Tibial artery (tissue), 4 donors: Measurements from ENCODE around the gene MIEF1.
A peak's percentile ranks its signal among the peaks of the same experiment; 100 is the strongest.

Experiments
- DNase-seq, 2 donors: peaks; one replicate each; pipeline ENCODE4 v3.0.0-alpha.2; 2019
- H3K27ac ChIP-seq, 2 donors: fragments of 200-600 bp; sonication (generic) in 1 of 2; 1 replicate in 1 of 2; 2 replicates in 1 of 2; pipeline ENCODE4 v1.5.1; 2018 to 2019; ENCODE audit warnings: mild to moderate bottlenecking in 1 of 2
- H3K27me3 ChIP-seq, 2 donors: fragments of 200-600 bp; sonication (generic) in 1 of 2; one replicate each; pipeline versions ENCODE4 v1.5.1 to v1.6.0; 2016 to 2019
- H3K36me3 ChIP-seq, 3 donors: fragments of 200-600 bp; sonication (generic) in 2 of 3; one replicate each; pipeline ENCODE4 v1.5.1; 2016 to 2019; ENCODE audit warnings: mild to moderate bottlenecking in 2 of 3
- H3K4me1 ChIP-seq, 4 donors: fragments of 200-600 bp; sonication (generic) in 2 of 4; 1 replicate in 3 of 4; 2 replicates in 1 of 4; pipeline ENCODE4 v1.5.1; 2016 to 2019
- H3K4me3 ChIP-seq, 2 donors: fragments of 200-600 bp; sonication (generic) in 1 of 2; 1 replicate in 1 of 2; 2 replicates in 1 of 2; pipeline ENCODE4 v1.5.1; 2018 to 2019; ENCODE audit warnings: mild to moderate bottlenecking in 2 of 2
- H3K9me3 ChIP-seq, 3 donors: fragments of 200-600 bp; sonication (generic) in 1 of 3; one replicate each; pipeline ENCODE4 v1.5.1; 2016 to 2019
- CTCF ChIP-seq, 2 experiments: fragments of 200-600 bp in 1 of 2; fragments of 450-650 bp in 1 of 2; IDR thresholded peaks; one replicate each; pipeline ENCODE4 v1.5.1; 2017 to 2019; ENCODE audit warnings: antibody characterized with exemption in 2 of 2, mild to moderate bottlenecking in 1 of 2, moderate library complexity in 1 of 2
- intact Hi-C: fragments of 100-400 bp; cut with DNase I; formaldehyde crosslinking; loops from one replicate; pipeline ENCODE4 v1.15.0; 2023; ENCODE audit warnings: low total_unique reads

MIEF1 gene

GRCh38 chr22:39512026-39512425, 9.9 kb downstream of the MIEF1 start:
- no peak for DNase-seq
- H3K27me3 ChIP-seq, result no peaks in the 10 kb centered on the region
- no peaks in the 10 kb centered on the region for H3K4me1 ChIP-seq
- TF ChIP-seq CTCF (IDR thresholded peaks at IDR 0.05), result no peak
- H3K27ac ChIP-seq, result no peak overlapping the region
- H3K4me3 ChIP-seq, result no peak overlapping the region
- H3K9me3 ChIP-seq, result no peaks in the 10 kb centered on the region
- H3K36me3 ChIP-seq, result peaks cover 58 to 99% (median 61%) of the 10 kb centered on the region in 3 donors
- intact Hi-C loops, result loop anchor here (10.0 kb wide), 1 partner anchor 337 kb away; no protein-coding TSS in a partner anchor

- Histone ChIP-seq H3K4me3 (no peak overlapping the region), H3K27me3 (no peaks in the 10 kb centered on the region), H3K27ac (no peak overlapping the region), H3K36me3 (peaks cover 49 to 88% (median 61%) of the 10 kb centered on the region in 3 donors), H3K9me3 (no peaks in the 10 kb centered on the region), H3K4me1 (peaks cover 0 to 7% (median 6%) of the 10 kb centered on the region in 4 donors)
- no peak for TF ChIP-seq CTCF (IDR thresholded peaks at IDR 0.05)
- intact Hi-C loops, result loop anchor here (10.0 kb wide), 1 partner anchor 339 kb away; no protein-coding TSS in a partner anchor
- no peak for DNase-seq
Measured at GRCh38 chr22:39513791-39514190, 11.7 kb downstream of the MIEF1 start.

- peaks cover 49 to 81% (median 54%) of the 10 kb centered on the region in 3 donors for H3K36me3 ChIP-seq
- H3K9me3 ChIP-seq, result no peaks in the 10 kb centered on the region
- H3K27ac ChIP-seq, result no peak overlapping the region
- H3K4me3 ChIP-seq, result no peak overlapping the region
- intact Hi-C loops, result loop anchor here (10.0 kb wide), 1 partner anchor 340 kb away; no protein-coding TSS in a partner anchor
- TF ChIP-seq CTCF (IDR thresholded peaks at IDR 0.05), result peak; percentile 64
- peaks cover 0 to 13% (median 12%) of the 10 kb centered on the region in 4 donors for H3K4me1 ChIP-seq
- H3K27me3 ChIP-seq, result no peaks in the 10 kb centered on the region
- DNase-seq, result peak in 1 of 2 donors; percentile 66
Measured at GRCh38 chr22:39514373-39514973, 12.4 kb downstream of the MIEF1 start.

- intact Hi-C loops, result loop anchor here (10.0 kb wide), 1 partner anchor 341 kb away; no protein-coding TSS in a partner anchor
- Histone ChIP-seq H3K4me3 (no peak overlapping the region), H3K9me3 (no peaks in the 10 kb centered on the region), H3K36me3 (peaks cover 49 to 71% (median 50%) of the 10 kb centered on the region in 3 donors), H3K27me3 (no peaks in the 10 kb centered on the region), H3K4me1 (peaks cover 0 to 13% (median 12%) of the 10 kb centered on the region in 4 donors), H3K27ac (no peak overlapping the region)
- DNase-seq, result no peak
- no peak for TF ChIP-seq CTCF (IDR thresholded peaks at IDR 0.05)
Measured at GRCh38 chr22:39515266-39516050, 13.4 kb downstream of the MIEF1 start.

DNA sequence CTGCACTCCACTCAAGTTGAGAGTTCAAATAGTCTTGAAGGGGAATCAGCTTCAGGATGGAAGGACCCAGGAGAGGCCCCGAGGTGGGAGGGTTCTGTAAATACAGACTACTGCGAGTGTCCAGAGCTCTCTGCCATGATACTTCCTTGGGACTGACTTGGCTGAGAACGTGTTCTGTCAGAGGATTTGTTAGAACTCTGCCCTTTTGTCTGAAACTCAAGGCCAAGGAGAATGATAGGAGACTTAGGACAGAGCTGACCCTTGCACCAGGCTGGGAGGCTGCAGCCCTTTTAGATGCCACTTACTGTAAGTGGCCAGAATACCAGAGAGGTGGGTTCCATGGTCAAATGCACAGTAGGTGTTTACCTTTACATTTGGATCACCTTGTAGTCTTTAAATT, 15.4 kb downstream of the MIEF1 start:
- TF ChIP-seq CTCF (IDR thresholded peaks at IDR 0.05), result no peak
- Histone ChIP-seq H3K4me1 (peaks cover 0 to 25% (median 21%) of the 10 kb centered on the region in 4 donors), H3K36me3 (peaks cover 45 to 71% (median 48%) of the 10 kb centered on the region in 3 donors), H3K27me3 (no peaks in the 10 kb centered on the region), H3K9me3 (no peaks in the 10 kb centered on the region), H3K4me3 (no peak overlapping the region), H3K27ac (no peak overlapping the region)
- intact Hi-C loops, result loop anchor here (10.0 kb wide), 1 partner anchor 343 kb away; no protein-coding TSS in a partner anchor
- no peak for DNase-seq
